ENCODE measurements around the gene THADA.

The THADA gene

GRCh38 chr2:43238176-43238575 is 357.7 kb downstream of the THADA start:
- TF ChIP-seq, protein P1, sequence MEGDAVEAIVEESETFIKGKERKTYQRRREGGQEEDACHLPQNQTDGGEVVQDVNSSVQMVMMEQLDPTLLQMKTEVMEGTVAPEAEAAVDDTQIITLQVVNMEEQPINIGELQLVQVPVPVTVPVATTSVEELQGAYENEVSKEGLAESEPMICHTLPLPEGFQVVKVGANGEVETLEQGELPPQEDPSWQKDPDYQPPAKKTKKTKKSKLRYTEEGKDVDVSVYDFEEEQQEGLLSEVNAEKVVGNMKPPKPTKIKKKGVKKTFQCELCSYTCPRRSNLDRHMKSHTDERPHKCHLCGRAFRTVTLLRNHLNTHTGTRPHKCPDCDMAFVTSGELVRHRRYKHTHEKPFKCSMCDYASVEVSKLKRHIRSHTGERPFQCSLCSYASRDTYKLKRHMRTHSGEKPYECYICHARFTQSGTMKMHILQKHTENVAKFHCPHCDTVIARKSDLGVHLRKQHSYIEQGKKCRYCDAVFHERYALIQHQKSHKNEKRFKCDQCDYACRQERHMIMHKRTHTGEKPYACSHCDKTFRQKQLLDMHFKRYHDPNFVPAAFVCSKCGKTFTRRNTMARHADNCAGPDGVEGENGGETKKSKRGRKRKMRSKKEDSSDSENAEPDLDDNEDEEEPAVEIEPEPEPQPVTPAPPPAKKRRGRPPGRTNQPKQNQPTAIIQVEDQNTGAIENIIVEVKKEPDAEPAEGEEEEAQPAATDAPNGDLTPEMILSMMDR (IDR thresholded peaks at IDR 0.05; ENCODE audit: borderline replicate concordance, extremely low read depth, low read length, poor library complexity, severe bottlenecking) = no peak
- no peak for TF ChIP-seq EZH2 (IDR thresholded peaks at IDR 0.05; ENCODE audit: borderline replicate concordance, low read depth, low read length, severe bottlenecking)
- ATAC-seq (ENCODE audit: insufficient read depth, low read depth) (no peak), DNase-seq (no peak)
- H3K9me3 ChIP-seq (ENCODE audit: insufficient read depth, low read length, severe bottlenecking) = no peaks in the 10 kb centered on the region
- H3K4me2 ChIP-seq (ENCODE audit: insufficient read depth, low read length) = no peak overlapping the region
- H3K36me3 ChIP-seq (ENCODE audit: insufficient read depth, low read length) = 0 out of 2 replicates have a peak, but pooled peaks cover 3% of the 10 kb centered on the region
- H3K27me3 ChIP-seq (ENCODE audit: insufficient read depth, low read length, poor library complexity) = no peaks in the 10 kb centered on the region
- H3K4me1 ChIP-seq (ENCODE audit: insufficient read depth, low read length) = no peaks in the 10 kb centered on the region
- H2AFZ ChIP-seq (ENCODE audit: low read depth, low read length) = no peak overlapping the region
- H3K27ac ChIP-seq (ENCODE audit: low read length) = no peak overlapping the region
- no peak overlapping the region for H3K9ac ChIP-seq (ENCODE audit: low read depth, low read length)
- no peak overlapping the region for H3K4me3 ChIP-seq (ENCODE audit: low read depth in 1 of 2, low read length in 2 of 2)
- H3K79me2 ChIP-seq (ENCODE audit: insufficient read depth, low read length) = no peaks in the 10 kb centered on the region
- H4K20me1 ChIP-seq (ENCODE audit: insufficient read depth, low read length) = no peaks in the 10 kb centered on the region

DNA sequence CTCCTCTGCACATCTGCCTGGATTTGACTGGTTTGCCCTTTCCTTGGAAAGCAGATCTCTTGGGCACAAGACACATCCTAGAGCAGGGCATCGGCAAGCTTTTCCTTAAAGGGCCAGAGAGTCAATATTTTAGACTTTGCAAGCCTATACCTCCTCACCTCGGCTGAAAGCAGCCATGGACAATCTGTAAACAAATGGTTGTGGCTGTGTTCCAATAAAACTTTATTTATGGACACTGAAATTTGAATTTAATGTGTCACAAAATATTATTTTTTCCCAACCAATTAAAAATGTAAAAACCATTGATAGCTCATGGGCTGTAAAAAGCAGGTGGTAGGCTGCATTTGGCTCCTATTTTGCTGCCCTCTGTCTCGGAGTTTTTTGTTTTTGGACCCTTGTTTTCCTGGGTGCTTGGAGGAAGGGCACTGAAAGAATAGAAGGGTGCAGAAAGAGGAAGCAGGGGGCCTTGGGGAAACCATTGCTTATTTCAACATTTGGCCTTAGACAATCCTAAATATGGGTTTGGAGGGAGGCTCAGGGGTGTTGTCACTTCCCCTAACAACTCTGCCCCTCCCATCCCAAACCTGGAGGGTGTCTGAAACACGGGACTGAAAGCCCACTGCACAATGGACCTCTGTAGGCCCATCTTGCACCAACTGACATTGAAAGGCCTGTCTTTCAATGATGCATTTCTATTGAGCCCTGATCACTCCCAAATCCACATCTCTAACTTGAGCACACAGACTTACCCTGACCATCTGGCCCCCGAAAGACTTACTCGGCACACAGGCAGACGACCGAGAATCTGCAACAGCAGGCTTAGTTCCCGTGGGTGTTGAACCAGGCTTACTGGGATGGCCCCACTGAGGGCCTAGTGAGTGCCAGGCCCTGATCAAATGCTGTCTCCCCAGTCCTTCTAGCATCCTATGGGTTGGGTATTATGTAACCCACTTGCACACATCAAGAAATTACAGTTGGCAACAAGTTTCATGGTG is 362.3 kb downstream of the THADA start:
- TF ChIP-seq, protein P1 (IDR thresholded peaks at IDR 0.05; ENCODE audit: borderline replicate concordance, extremely low read depth, low read length, poor library complexity, severe bottlenecking) = no peak
- no peak for TF ChIP-seq EZH2 (IDR thresholded peaks at IDR 0.05; ENCODE audit: borderline replicate concordance, low read depth, low read length, severe bottlenecking)
- no peaks in the 10 kb centered on the region for H3K9me3 ChIP-seq (ENCODE audit: insufficient read depth, low read length, severe bottlenecking)
- ATAC-seq (ENCODE audit: insufficient read depth, low read depth) = no peak
- no peaks in the 10 kb centered on the region for H4K20me1 ChIP-seq (ENCODE audit: insufficient read depth, low read length)
- H3K27me3 ChIP-seq (ENCODE audit: insufficient read depth, low read length, poor library complexity) = no peaks in the 10 kb centered on the region
- H3K4me3 ChIP-seq (ENCODE audit: low read depth in 1 of 2, low read length in 2 of 2) = no peak overlapping the region
- H3K79me2 ChIP-seq (ENCODE audit: insufficient read depth, low read length) = peaks cover 4% of the 10 kb centered on the region
- no peak overlapping the region for H3K9ac ChIP-seq (ENCODE audit: low read depth, low read length)
- no peak overlapping the region for H3K4me2 ChIP-seq (ENCODE audit: insufficient read depth, low read length)
- peaks cover 22% of the 10 kb centered on the region for H3K36me3 ChIP-seq (ENCODE audit: insufficient read depth, low read length)
- H2AFZ ChIP-seq (ENCODE audit: low read depth, low read length) = no peak overlapping the region
- DNase-seq = no peak
- no peak overlapping the region for H3K27ac ChIP-seq (ENCODE audit: low read length)
- peaks cover 12% of the 10 kb centered on the region for H3K4me1 ChIP-seq (ENCODE audit: insufficient read depth, low read length)

GRCh38 chr2:43230951-43231827 is 364.6 kb downstream of the THADA start:
- H3K4me3 ChIP-seq (ENCODE audit: low read depth in 1 of 2, low read length in 2 of 2) = no peak overlapping the region
- H3K9ac ChIP-seq (ENCODE audit: low read depth, low read length) = no peak overlapping the region
- peaks cover 24% of the 10 kb centered on the region for H3K79me2 ChIP-seq (ENCODE audit: insufficient read depth, low read length)
- TF ChIP-seq EZH2 (IDR thresholded peaks at IDR 0.05; ENCODE audit: borderline replicate concordance, low read depth, low read length, severe bottlenecking) = no peak
- TF ChIP-seq, protein P1 (IDR thresholded peaks at IDR 0.05; ENCODE audit: borderline replicate concordance, extremely low read depth, low read length, poor library complexity, severe bottlenecking) = no peak
- H3K4me1 ChIP-seq (ENCODE audit: insufficient read depth, low read length) = peaks cover 22% of the 10 kb centered on the region
- ATAC-seq (ENCODE audit: insufficient read depth, low read depth) (no peak), DNase-seq (no peak)
- H3K4me2 ChIP-seq (ENCODE audit: insufficient read depth, low read length) = no peak overlapping the region
- no peak overlapping the region for H3K27ac ChIP-seq (ENCODE audit: low read length)
- H3K36me3 ChIP-seq (ENCODE audit: insufficient read depth, low read length) = peaks cover 23% of the 10 kb centered on the region
- no peak overlapping the region for H2AFZ ChIP-seq (ENCODE audit: low read depth, low read length)
- H4K20me1 ChIP-seq (ENCODE audit: insufficient read depth, low read length) = peaks cover under 1% of the 10 kb centered on the region; the same call in 1 of the 2 replicates
- no peaks in the 10 kb centered on the region for H3K27me3 ChIP-seq (ENCODE audit: insufficient read depth, low read length, poor library complexity)
- no peaks in the 10 kb centered on the region for H3K9me3 ChIP-seq (ENCODE audit: insufficient read depth, low read length, severe bottlenecking)
